GM19023 (cell line): ENCODE data around the gene MEA1.
"Not testable (repeated sequence)": the region's sequence is repeated elsewhere in the genome, so short reads cannot be mapped to it uniquely, and the experiment has no call there.

ENCODE experiments used
- ATAC-seq: cut with Tn5 transposase; IDR thresholded peaks from one replicate; pipeline ENCODE4 v1.9.1; 2021; ENCODE audit warnings: mild to moderate bottlenecking, moderate library complexity; ENCODE audit not compliant: unreplicated experiment

MEA1 gene

DNA sequence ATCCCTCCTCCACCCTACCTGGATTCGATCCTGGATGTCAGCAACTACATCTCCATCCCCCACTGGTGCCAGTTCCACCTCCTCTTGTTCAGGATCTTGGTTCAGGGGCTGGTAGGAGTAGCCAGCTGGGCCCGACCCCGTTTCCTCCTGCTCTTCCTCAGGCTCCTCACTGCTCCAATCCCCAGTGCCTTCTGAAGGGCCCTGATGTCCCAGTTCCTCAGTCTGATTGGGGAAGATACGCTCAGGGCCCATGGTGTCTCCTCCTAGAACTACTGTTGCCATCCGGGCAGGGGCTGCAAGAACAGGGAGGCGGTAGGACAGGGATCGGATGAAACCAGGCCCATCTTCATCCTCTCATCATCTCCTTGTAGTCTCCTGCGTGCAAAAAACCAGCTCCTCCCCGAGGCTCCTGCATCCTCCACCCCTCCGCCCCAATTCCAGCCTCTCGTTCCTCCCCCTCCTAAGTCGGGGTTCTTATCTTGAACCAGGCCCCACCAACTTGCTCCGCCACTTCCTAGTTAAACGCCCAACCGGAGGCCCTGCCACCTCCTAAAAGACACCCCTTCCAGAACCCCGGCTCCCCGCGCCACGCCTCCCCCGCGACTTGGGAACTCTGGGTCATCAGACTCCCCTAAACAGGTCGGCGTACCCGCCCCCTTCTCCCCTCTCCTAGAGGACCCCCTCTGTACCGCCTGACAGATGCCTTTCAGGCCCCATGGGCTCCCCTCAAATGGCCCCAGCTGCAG is 476 bp downstream of the MEA1 start:
- ATAC-seq, result no peak

DNA sequence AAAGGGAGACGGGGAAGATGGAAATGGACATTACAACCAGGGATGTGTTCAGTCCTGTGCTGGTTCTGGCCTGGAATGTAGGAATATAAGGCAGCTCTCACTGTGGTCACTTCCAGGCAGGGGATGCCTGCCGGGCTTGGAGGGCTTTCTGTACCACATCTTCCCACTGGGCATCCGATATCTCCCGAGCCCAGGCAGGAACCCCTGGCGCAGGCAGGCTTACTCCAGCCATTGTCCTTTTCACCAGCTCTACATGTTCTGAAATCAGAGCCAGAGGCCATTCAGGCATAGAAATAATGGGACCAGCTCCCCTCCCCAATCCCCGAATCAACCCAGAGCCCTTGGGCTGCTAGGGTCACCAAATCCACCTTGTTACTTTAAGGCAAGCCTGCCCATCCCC is 1.4 kb downstream of the MEA1 start:
- ATAC-seq, result no peak

GRCh38 chr6:43011207-43011606 is 2.5 kb downstream of the MEA1 start:
- ATAC-seq, result no peak

GRCh38 chr6:43009124-43009523 is 4.6 kb downstream of the MEA1 start:
- ATAC-seq, result no peak

DNA sequence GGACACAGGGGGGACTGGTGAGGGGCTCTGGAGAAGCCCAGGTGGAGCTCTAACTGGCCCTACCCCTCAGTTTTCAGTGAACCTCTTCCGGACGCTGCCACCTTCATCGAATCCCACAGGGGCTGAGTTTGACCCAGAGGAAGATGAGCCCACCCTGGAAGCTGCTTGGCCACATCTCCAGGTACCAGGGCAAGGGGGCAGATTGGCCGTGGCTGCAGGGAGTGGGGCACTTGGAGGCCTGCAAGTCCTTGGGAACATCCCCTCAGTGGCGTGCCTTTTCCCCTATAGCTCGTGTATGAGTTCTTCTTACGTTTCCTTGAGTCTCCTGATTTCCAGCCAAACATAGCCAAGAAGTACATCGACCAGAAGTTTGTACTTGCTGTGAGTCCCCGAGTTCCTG is 6.6 kb downstream of the MEA1 start:
- ATAC-seq, result no peak

GRCh38 chr6:43006251-43006650 is 7.5 kb downstream of the MEA1 start:
- ATAC-seq, result no peak

GRCh38 chr6:43005844-43006243 is 7.9 kb downstream of the MEA1 start:
- no peak for ATAC-seq

DNA sequence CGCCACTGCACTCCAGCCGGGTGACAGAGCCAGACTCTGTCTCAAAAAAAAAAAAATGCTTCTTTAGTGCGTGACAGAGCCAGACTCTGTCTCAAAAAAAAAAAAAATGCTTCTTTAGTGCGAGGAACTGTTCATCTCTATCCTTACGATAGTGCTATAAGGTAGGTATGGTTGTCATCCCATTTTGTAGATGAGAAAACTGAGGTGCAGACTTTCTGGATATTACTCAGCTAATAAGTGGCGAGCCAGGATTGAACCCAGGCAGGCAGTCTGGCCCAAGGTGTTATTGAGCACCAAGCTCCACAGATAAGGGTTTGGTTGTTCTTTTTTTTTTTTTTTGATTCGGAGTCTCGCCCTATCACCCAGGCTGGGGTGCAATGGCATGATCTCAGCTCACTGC is 11.9 kb downstream of the MEA1 start:
- no peak for ATAC-seq

DNA sequence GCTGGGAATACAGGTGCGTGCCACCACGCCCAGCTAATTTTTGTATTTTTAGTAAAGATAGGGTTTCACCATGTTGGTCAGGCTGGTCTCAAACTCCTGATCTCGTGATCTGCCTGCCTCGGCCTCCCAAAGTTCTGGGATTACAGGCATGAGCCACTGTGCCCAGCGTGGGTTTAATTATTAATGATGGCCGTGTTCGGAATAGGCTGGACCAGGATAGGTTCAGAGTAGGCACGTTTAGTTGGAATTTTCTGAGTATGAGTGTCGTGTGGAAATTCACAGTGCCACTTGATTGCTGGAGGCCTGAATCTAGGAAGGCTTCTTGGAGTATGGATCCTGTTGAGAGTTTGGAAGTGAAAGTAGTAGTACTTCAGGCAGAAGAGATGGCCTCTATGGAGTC is 15.5 kb downstream of the MEA1 start:
- not testable (repeated sequence) for ATAC-seq

DNA sequence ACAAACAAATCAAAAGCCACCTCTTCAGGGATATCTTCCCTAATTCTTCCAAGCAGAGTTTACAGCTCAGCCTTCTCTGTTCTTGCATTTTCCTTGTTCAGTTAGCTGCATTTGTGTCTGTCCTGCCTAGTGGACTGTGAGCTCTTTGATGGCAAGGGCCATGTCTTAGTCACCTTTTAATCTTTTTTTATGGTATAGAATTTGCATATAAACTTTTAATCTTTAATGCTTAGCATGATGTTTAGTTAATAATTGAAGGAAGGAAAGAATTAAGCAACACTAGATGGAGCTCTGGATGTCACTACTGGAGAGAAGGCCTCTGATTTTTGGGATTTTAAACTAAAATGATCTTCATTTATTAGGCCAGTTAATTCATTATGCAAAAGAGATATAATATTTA is 17.2 kb downstream of the MEA1 start:
- ATAC-seq, result no peak

- no peak for ATAC-seq
Observed at GRCh38 chr6:42993445-42993844, 20.3 kb downstream of the MEA1 start.

DNA sequence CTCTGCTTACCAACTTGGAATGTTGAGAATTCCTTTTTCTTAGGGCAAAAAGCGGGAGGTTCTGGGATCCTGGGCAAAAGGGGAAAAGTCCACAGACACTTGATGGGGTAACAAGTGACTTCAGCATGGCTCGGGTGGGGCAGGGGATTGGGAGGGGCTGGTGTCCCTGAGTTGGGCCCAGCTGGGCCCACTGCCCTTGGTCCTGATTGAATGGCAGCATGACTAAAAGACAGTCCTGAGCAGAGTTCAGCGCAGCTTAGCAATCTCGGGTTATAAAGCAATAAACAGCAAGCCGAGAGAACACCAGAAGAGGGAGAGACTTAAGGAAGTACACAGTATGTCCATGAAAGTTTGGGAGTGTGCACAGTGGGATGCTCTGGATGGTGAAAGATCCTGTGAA is 23.8 kb downstream of the MEA1 start:
- no peak for ATAC-seq

GRCh38 chr6:42988486-42989020 is 25.2 kb downstream of the MEA1 start:
- no peak for ATAC-seq

- ATAC-seq, result no peak
Observed at GRCh38 chr6:42987533-42988451, 26.0 kb downstream of the MEA1 start.

GRCh38 chr6:42984924-42985475 is 28.7 kb downstream of the MEA1 start:
- no peak for ATAC-seq

DNA sequence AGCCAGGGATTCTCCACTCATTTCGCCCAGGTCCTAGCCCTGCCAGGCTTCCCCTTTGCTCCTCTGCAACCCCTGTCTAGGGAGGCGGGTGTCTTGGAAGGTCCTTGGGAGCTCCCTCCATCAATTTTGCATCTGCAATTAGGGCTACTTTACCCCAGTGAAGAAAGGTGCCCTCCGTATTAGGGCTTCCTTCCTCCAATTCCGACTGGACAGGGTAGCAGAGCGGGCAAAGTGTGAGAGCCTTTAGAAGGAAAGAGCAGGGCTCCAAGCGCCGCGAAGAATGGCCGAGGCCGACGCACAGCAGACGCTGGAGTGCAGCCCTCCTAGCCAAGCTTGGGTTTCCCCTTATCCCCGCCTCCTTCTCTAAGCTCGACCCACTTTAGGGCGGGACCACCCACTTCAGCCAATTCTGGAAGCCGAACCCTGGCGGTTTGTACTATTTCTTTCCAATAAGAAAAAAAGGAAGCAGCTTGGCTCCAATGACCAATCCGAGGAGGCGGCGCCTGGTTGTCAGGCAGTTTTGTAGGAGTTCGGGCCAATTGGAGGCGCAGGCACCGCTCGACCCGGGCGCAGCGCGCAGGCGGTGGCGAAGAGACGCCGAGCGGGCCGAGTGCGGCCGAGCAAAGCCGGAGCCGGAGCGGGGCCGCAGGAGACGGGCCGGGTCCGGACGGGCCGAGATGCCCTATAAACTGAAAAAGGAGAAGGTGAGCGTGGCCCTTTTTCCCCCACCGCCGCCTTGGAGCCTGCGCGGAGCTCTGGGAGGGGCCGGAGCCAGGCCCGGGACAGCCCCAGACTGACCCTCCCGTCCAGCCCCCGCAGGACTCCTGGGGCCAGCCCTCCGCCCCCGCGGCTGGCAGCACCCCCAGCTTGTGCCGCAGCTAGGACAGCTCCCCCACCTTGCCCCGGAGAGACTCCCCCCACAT is 29.5 kb downstream of the MEA1 start, which contains the start of gene PPP2R5D:
PPP2R5D (plus strand) TSS at position 570 of the 923 bp plus-strand sequence; CDS start at position 678, 108 bp downstream.
- ATAC-seq, result peak; percentile 94

- no peak for ATAC-seq
Observed at GRCh38 chr6:42981836-42982235, 31.9 kb downstream of the MEA1 start.

DNA sequence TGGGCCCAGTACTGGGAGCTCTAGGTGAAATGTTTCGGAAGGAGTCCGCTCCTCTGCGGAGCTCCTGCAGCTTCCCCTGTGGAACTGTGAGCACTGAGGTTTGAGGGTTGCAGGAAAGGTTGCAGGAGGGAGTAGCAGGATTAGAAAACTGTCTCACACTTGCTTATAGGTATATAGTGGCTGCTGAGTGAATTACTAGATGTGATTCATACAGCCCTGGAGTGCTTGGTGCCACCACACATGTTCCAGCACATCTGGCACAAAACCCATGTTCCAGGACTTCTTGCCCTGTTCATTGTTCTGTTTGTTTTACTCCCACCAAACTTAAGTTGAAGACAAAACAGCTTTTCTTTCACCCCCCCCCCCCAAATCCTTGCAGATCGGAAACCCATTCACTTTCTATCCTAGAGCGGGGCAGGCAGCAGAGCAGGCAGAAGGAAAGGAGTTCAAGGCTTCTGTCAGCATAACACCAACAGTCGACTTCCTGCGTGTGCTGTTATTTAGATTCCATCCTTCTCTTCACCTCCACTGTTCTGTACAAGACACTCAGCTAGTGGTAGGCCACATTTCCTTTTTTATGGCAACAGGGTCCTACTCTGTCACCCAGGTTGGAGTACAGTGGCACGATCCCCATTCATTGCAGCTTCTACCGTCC is 34.1 kb downstream of the MEA1 start:
- ATAC-seq, result peak; percentile 12

DNA sequence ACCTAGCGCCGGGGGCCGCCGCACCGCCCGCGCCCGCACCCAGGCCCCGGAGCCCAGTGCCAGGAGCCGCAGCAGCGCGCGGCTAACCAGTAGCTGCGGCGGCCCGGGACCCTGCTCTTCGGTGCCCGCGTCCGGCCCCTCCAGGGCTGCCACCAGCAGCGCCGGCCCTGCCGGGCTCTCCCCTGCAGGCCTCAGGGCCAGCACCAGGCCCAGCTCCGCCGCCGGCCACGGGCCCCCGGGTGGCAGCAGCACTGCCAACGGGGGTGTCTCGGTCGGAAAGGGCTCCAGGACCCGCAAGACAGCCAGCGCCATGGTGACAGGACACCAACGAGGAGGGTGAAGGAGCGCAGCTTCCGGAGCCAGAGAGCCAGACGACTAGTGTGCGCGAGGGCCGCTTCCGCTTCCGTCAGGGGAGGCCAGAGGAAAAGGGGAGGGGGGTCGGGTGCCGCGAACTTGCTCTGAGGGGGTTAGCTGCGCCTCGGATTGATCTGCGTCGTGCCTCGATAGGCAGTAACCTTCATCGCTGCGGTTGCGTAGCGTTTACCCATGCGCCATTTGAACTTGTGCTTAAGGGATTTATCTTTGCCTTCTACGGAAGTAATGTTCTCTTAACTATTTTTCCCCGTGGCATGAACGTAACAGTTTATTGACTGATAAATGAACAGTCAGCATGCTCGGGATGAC is 34.8 kb downstream of the MEA1 start, which contains the start of gene PEX6:
PEX6 (minus strand) TSS at position 343 of the 684 bp plus-strand sequence; CDS start at position 312, 31 bp downstream.
- peak; percentile 90 for ATAC-seq
